Adrenal gland (tissue), 12 donors: ENCODE results near the gene TTC27. TPM values are rescaled to one million over a fixed set of nuclear protein-coding genes. Genes with fewer than 3 reads are reported as not detected.

Experiments used
- DNase-seq, 7 donors: peaks; one replicate each; pipeline ENCODE4 v3.0.0-alpha.2; 2019 to 2020
- H3K27ac ChIP-seq, 5 donors: fragments of 200-600 bp; sonication (generic) in 4 of 5; 1 replicate in 3 of 5; 2 replicates in 2 of 5; pipeline versions ENCODE4 v1.5.1 to v1.8.0; 2016 to 2020; ENCODE audit warnings: mild to moderate bottlenecking in 1 of 5
- H3K27me3 ChIP-seq: fragments of 200-600 bp; 2 replicates; pipeline ENCODE4 v1.8.0; 2021
- H3K36me3 ChIP-seq, 2 donors: fragments of 200-600 bp; replicated peaks in 1 of 2; 1 replicate in 1 of 2; 2 replicates in 1 of 2; pipeline versions ENCODE4 v1.5.1 to v1.8.0; 2018 to 2022
- H3K4me1 ChIP-seq, 2 donors: fragments of 200-600 bp; replicated peaks in 1 of 2; 1 replicate in 1 of 2; 2 replicates in 1 of 2; pipeline versions ENCODE4 v1.5.1 to v1.8.0; 2018 to 2021
- H3K4me3 ChIP-seq, 4 donors: fragments of 200-600 bp; sonication (generic) in 3 of 4; one replicate each; pipeline ENCODE4 v1.5.1; 2016 to 2018
- H3K9me3 ChIP-seq, 3 donors: fragments of 200-600 bp; sonication (generic) in 1 of 3; replicated peaks in 1 of 3; 1 replicate in 2 of 3; 2 replicates in 1 of 3; pipeline versions ENCODE4 v1.5.1 to v1.8.0; 2016 to 2021
- POLR2A ChIP-seq, 2 donors: fragments of 450-650 bp; IDR thresholded peaks; one replicate each; pipeline ENCODE4 v1.6.1; 2017; ENCODE audit warnings: antibody characterized with exemption in 2 of 2, mild to moderate bottlenecking in 2 of 2, moderate library complexity in 1 of 2
- WGBS, 4 donors: extraction: QIAGEN DNeasy Blood & Tissue Kit in 2 of 4; methylation state at CpG; one replicate each; pipeline versions ENCODE4 v1.1.5 to v1.1.7; 2013 to 2017; 5-methylcytosine and 5-hydroxymethylcytosine counted together
- intact Hi-C, 2 donors: fragments of 100-400 bp; cut with DNase I; formaldehyde crosslinking; loops; one replicate each; pipeline versions ENCODE4 v1.14.1 to v1.15.0; 2022 to 2023
- polyA plus RNA-seq, 3 donors: library from polyadenylated mRNA; stranded (reverse); fragments of 200-250 nt in 2 of 3; fragments of 350-450 nt in 1 of 3; fragmentation: Illumina TruSeq in 1 of 3; extraction: RNeasy Lipid Tissue Mini Kit (QIAGEN cat#74804) in 1 of 3; gene quantifications; one replicate each; pipeline ENCODE4 v1.2.3, GENCODE V29; 2013 to 2014
- total RNA-seq, 9 donors: library from RNA; depleted of rRNA in 4 of 9; stranded (reverse); fragments of >200 nt in 4 of 9; fragments of 120-200 nt in 1 of 9; fragmentation: NEBNext Ultra II Directional in 1 of 9; extraction: Animal tissue kit (Norgen Biotek cat#: 25700) in 1 of 9; gene quantifications; one replicate each; pipeline versions ENCODE4 v1.1.0 to v1.2.4, GENCODE V29; 2013 to 2023
- TF ChIP-seq, protein P1 (sequence below), 6 experiments: fragments of 450-650 bp in 4 of 6; fragments of 200-600 bp in 2 of 6; sonication (generic) in 1 of 6; IDR thresholded peaks; 1 replicate in 5 of 6; 2 replicates in 1 of 6; pipeline versions ENCODE4 v1.5.1 to v1.8.0; 2016 to 2021; ENCODE audit warnings: antibody characterized with exemption in 6 of 6, mild to moderate bottlenecking in 2 of 6, moderate library complexity in 1 of 6
- donor health status: healthy with polysubstance abuse.
- donor health status: Bipolar disorder and iron deficiency.
- donor health status: DM: yes; HTN: yes; CAD: no.
- donor health status: DM: no; HTN: no; CAD: no.
- donor health status: DM: no; HTN: no; CAD: no.
- donor health status: DM: yes; HTN: yes; CAD: no.

Gene TTC27
- total and polyA plus RNA-seq, 12 donors = 5.7 to 31.1 (median 19.8) TPM

- Histone ChIP-seq H3K27me3 (no peaks in the 10 kb centered on the region), H3K4me3 (no peak overlapping the region), H3K36me3 (no peaks in the 10 kb centered on the region), H3K4me1 (no peaks in the 10 kb centered on the region), H3K9me3 (peaks cover 0 to 4% (median 0%) of the 10 kb centered on the region in 3 donors), H3K27ac (no peak overlapping the region)
- WGBS, 4 donors = 74 to 90% (median 83%) methylated on average over 1 of the region's 1 CpG
- intact Hi-C loops = no loop called here
- no peak for DNase-seq
- no peak for TF ChIP-seq POLR2A (IDR thresholded peaks at IDR 0.05)
- TF ChIP-seq, protein P1, sequence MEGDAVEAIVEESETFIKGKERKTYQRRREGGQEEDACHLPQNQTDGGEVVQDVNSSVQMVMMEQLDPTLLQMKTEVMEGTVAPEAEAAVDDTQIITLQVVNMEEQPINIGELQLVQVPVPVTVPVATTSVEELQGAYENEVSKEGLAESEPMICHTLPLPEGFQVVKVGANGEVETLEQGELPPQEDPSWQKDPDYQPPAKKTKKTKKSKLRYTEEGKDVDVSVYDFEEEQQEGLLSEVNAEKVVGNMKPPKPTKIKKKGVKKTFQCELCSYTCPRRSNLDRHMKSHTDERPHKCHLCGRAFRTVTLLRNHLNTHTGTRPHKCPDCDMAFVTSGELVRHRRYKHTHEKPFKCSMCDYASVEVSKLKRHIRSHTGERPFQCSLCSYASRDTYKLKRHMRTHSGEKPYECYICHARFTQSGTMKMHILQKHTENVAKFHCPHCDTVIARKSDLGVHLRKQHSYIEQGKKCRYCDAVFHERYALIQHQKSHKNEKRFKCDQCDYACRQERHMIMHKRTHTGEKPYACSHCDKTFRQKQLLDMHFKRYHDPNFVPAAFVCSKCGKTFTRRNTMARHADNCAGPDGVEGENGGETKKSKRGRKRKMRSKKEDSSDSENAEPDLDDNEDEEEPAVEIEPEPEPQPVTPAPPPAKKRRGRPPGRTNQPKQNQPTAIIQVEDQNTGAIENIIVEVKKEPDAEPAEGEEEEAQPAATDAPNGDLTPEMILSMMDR (IDR thresholded peaks at IDR 0.05) = no peak
Measured at GRCh38 chr2:32745675-32746074, 117.8 kb downstream of the TTC27 start.

GRCh38 chr2:32746669-32747068 lies 118.8 kb downstream of the TTC27 start:
- Histone ChIP-seq H3K9me3 (peaks cover 0 to 4% (median 0%) of the 10 kb centered on the region in 3 donors), H3K27me3 (no peaks in the 10 kb centered on the region), H3K4me1 (no peaks in the 10 kb centered on the region), H3K4me3 (no peak overlapping the region), H3K27ac (no peak overlapping the region), H3K36me3 (no peaks in the 10 kb centered on the region)
- intact Hi-C loops = no loop called here
- DNase-seq = no peak
- no peak for TF ChIP-seq POLR2A (IDR thresholded peaks at IDR 0.05)
- TF ChIP-seq, protein P1 (IDR thresholded peaks at IDR 0.05) = no peak

DNA sequence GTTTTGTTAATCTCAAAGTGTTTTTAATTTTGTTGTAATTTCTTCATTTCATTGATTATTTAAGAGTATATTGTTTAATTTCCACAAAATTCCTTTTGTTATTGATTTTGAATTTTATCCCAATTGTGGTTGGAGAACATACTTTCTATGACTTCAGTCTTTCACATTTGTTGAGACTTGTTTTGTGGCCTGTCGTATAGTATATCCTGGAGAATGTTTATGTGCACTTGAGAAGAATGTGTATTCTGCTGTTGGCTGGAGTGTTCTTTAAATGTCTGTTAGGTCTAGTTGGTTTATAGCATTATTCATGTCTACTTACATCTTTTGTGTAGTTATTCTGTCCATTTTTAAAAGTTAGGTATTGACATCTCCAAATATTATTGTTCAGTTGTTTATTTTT lies 120.3 kb downstream of the TTC27 start:
- Histone ChIP-seq H3K27me3 (no peaks in the 10 kb centered on the region), H3K4me1 (no peaks in the 10 kb centered on the region), H3K27ac (no peak overlapping the region), H3K4me3 (no peak overlapping the region), H3K36me3 (no peaks in the 10 kb centered on the region), H3K9me3 (peaks cover 0 to 4% (median 0%) of the 10 kb centered on the region in 3 donors)
- WGBS, 4 donors = 95 to 100% (median 96%) methylated on average over 1 of the region's 1 CpG
- no peak for DNase-seq
- TF ChIP-seq, protein P1 (IDR thresholded peaks at IDR 0.05) = no peak
- no peak for TF ChIP-seq POLR2A (IDR thresholded peaks at IDR 0.05)
- intact Hi-C loops = no loop called here

DNA sequence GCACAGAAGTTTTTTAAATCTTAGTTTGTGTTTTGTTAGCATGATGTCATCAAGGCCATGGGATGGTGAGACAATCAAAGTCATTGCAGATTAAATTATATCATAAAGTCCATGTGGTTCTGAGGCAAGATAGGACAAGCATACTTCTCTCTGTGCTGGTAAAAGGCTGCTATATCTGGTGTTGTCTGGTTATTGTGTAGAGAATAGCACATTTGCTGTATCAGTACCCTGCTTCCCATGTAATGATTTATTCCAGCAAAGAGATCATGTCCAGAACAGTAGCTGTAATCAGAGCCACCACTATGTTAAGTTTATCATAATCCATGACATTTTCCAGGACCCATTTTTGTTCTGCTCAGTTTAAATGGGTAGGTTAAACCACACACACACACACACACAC lies 123.0 kb downstream of the TTC27 start:
- Histone ChIP-seq H3K4me1 (no peaks in the 10 kb centered on the region), H3K36me3 (no peaks in the 10 kb centered on the region), H3K9me3 (peaks cover 0 to 4% (median 0%) of the 10 kb centered on the region in 3 donors), H3K27me3 (no peaks in the 10 kb centered on the region), H3K4me3 (no peak overlapping the region), H3K27ac (no peak overlapping the region)
- intact Hi-C loops = no loop called here
- no peak for DNase-seq
- TF ChIP-seq, protein P1 (IDR thresholded peaks at IDR 0.05) = no peak
- no peak for TF ChIP-seq POLR2A (IDR thresholded peaks at IDR 0.05)
